ENCODE data around the gene SBF1. TPM values are rescaled to one million over a fixed set of nuclear protein-coding genes. Genes with fewer than 3 reads are reported as not detected.

Gene SBF1
- polyA plus RNA-seq, 1 donor, result 30.6 TPM

- no peak for DNase-seq
These were observed 12.6 kb upstream of the SBF1 start for GRCh38 chr22:50487290-50488005.

DNA sequence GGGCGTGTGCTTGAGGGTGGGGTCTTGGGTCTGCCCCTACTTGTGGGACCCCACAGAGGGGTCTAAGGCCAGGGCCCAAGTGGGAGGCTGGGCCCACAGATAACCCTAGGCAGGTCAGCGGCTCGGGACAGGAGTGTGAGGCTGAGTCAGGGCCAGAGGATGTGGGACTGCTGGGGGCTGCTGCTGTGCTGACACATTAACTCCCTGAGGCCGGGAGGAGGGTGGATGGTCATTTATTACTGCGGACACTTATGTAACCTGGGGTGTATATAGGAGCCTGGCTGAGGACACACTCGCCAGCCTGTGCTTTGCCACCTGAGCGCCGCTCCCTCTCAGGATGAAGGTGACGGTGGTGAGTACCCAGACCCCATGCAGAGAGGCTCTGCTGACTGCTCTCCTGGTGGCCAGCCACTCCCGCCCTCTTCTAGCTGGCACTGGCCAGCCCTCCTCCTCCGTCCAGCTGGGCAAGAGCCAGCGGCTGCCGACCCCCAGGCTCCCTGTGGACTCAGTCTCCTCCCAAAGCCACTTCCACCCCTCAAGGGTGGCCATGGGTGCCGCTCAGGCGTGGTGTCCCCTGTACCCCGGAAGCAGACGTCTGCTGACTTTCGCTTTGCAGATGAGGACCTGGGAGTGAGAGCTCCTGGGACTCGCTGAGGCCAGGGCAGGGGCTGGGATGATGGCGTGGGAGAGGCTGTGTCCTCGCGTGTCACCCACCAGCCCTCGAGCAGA lies 11.9 kb upstream of the SBF1 start, which contains the start of gene MIOX:
Gene MIOX, plus strand, starts transcription at position 299 of the 729 bp plus-strand sequence. Its CDS starts 39 bp downstream, at position 338.
- DNase-seq, result no peak

DNA sequence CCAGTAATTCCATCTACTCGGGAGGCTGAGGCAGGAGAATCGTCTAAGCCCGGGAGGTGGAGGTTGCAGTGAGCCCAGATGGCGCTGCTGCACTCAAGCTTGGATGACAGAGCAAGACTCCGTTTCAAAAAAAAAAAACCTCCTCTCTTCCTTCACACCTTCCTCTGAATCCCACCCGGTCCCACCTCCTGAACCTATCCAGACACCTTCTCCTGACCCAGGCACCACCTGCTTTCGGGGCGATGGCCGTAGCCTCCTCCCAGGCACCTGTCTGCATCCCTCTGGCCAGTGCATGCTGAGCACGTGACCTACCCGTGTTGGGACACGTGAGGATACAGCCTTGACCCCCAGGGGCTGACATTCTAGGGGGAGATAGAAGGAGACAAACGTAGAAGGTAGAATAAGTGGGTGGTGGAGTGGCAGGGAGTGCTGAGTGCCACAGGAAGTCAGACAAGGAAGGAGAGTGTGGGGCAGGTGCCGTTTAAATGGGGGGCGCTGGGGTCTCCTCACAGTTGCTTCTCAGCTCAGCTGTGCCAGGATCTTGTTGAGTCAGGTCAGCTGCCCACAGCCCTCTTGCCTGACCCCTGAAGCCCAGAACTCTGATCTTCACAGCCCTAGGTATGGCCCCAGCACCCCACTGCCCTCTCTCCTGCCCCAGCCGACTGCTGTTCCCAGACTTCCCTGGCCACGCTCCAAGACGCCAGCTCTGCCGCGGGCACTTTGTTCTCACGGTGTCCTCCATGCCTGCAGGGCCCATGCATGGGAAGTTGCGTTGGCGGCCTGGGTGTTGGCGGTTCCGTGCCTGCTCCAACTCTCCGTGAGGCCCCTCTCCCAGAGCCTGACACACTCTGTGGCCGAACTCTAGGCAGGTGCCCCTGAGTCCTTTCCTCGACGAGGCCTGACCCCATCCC lies 10.6 kb upstream of the SBF1 start:
- DNase-seq, result no peak

GRCh38 chr22:50483977-50484853 lies 9.4 kb upstream of the SBF1 start:
- DNase-seq, result no peak

DNA sequence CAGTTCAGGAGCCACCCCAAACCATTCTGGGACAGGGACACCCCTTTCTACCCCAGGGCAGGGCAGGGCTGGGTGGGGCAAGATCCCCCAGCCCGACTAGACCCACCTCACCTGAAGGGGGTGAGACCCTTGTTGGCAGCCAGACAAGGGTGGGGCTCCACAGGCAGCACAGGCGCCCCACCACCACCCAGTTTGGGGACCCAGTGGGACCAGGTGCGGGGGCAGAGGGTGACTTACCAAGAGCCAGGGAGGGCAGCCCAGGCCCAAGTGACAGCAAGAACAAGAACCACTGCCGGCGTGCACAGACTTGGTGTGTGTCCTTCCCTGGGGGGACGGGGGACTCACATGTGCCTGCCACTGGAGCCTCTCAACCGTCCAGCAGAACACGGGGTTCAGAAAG lies 8.7 kb upstream of the SBF1 start:
- no peak for DNase-seq

DNA sequence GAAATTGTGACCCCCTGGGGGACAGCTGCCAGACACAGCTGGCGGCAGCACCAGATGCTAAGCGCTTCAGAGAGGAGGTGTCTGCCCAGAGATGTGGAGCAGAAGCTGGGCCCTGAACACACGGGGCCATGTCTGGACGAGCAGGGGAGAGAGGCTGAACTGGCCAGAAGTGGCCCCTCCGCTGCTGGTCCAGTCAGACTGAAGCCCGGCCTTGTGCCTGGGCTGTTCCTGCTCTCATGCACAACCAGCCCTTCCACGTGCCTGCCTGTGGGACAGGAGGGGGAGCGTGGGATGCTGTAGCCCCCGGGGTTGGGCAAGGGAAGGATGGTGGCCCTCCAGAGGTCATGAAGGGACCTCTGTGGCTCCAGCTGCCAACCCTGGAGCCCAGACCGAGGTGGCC lies 8.3 kb upstream of the SBF1 start:
- no peak for DNase-seq

GRCh38 chr22:50482107-50483074 lies 7.6 kb upstream of the SBF1 start:
- DNase-seq, result no peak

GRCh38 chr22:50481440-50482106 lies 6.7 kb upstream of the SBF1 start, which contains the start of gene ADM2:
ADM2 (plus strand) TSS chr22:50481543; CDS start chr22:50481848, 305 bp downstream.
- DNase-seq, result no peak

DNA sequence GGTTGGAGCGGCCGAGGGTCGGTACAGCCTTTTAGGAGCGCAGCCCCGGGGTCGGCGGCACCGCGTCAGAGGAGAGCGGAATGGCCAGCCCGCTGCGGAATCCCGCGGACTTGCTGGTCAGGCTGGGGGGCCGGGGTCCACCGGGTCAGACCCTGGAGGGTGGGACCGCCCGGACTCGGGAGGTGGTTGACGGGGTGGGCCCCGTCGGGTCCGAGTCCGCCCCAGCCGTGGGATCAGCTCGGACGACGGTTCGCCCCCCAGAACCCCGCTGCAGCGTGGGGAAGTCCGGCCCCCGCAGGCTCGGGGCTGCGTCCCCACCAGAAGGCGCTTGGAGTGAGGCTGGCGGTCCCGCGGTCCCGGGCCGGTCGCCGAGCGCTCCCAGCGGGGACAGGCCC lies 6.2 kb upstream of the SBF1 start:
- DNase-seq, result no peak

- no peak for DNase-seq
These were observed 4.9 kb upstream of the SBF1 start for GRCh38 chr22:50479721-50480120.

DNA sequence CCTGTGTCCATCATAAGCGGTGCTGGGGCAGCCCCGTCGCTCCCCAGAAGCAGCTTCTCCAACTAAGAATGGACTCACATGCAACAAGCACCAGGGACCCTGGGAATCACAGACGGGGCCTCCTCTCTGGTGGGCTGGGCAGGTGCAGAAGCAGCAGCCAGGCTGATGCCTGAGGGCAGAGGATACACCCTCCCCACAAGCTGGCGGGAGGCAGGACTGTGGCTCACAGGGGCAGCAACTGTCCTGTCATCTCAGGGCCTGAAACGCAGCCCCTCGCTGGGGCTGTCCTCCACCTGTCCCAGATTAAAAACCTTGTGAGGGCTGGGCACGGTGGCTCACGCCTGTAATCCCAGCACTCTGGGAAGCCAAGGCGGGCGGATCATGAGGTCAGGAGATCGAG lies 3.1 kb upstream of the SBF1 start:
- no peak for DNase-seq

GRCh38 chr22:50476868-50477267 lies 2.0 kb upstream of the SBF1 start:
- DNase-seq, result no peak

GRCh38 chr22:50475652-50476002 lies 792 bp upstream of the SBF1 start:
- no peak for DNase-seq

DNA sequence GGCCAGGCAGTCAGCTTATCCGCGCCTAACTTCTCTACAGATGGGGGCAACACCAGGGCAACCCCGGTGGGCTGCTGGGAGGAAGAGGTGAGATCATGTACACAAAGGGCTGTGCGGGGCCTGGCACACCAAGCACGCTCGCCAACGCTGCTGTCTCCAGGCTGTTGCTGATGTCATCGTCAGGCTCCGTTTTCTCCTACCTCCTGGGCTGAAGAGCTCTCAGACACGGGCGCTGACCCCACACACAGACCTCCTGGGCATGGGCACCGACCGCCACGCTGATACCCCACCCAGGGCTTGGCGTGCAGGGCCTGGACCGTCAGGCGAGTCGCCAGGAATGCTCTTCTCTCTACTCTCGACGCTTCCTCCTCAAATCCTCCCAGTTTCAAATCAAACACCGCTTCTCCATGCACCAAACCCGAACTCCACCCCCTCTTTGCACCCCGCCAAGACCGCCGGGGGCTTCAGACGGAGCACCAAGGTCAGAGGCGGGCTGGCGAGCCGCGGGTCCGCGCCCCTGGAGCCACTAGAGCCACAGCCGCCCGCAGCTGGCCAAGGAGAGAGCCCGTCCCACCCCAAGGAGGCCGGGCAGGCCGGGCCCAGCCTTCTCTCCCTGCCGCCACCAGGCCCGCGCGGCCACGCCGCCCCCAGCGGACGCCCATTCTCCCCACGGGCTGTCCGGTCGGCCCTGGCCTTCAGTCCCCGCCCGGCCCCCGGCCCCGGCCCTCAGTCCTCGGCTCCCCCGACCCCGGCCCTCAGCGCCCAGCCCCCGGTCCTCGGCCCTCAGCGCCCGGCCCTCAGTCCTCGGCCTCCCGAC lies 772 bp downstream of the SBF1 start:
- no peak for DNase-seq

DNA sequence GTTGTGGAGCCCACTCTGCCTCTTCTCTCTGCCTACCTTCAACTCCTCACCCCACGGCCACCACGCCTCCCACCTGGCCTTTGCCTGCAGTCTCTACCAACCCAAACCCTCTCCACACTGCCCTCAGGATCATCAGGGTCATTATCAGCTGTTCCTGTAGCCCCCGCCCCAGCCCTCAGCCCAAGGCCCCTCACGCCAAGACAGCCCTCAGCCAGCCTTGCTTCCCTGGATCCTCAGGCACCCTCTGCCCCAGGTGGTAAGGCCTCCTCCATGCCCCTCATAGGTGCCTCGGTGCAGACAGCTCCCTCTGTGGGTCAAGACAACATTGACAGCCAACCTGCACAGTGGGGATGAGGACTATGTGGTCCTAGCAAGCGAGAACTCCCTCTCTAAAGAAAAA lies 1.7 kb downstream of the SBF1 start:
- DNase-seq, result no peak

- no peak for DNase-seq
These were observed 2.9 kb downstream of the SBF1 start for GRCh38 chr22:50471962-50472361.

DNA sequence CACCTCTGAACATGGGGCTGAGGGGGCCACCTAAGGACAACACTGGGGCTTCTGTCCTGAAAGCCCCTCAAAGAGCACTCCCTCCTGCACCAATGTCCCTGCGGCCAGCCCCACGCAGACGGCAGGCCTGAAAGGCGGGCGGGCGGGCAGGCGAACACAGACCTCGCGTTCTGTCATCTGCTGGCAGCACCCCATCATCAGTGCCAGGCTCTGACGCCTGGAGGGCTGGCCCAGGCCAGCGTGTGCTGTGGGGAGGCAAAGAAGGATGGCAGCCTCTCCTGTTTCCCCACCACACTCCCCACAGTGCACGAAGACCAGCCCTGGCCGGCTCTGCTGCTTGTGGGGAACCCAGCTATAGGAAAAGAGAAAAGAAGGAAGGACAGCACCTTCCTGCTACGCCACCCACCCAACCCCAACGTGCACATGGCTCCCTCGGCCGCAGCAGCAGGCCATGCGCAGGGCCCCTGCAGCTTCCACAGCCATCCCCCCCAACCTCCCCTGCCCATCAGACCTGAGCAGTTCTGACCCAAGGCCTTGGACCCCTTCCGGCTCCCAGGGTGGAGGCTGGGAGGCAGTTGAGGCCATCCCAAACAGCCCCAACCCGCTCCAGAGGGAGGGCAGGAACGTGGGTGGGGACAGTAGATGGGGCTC lies 3.5 kb downstream of the SBF1 start:
- no peak for DNase-seq

GRCh38 chr22:50470491-50470890 lies 4.3 kb downstream of the SBF1 start:
- no peak for DNase-seq
